ENCODE measurements around the gene DDX6.
A peak's percentile ranks its signal among the peaks of the same experiment; 100 is the strongest.

The DDX6 gene

DNA sequence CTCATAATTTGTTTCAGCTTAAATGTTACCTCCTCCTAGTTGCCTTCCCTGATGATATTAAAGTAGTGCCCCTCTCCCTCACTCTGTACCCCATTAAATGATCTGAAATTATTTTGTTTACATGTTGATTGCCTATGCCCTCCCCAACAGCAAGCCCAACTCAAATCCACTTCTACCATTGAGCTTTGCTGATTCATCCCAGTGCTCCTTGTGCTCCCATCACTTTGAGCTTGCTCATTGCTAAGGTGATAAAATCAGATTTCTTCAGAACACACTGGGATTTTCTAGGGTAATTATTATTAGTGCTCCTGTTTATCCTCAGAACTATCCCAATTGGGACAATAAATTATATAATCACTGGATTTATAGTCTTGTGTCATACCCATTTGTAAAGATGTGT is 8.4 kb upstream of the DDX6 start:
- no peak overlapping the region for H3K4me2 ChIP-seq (ENCODE audit: low read length)
- no peak for TF ChIP-seq EZH2phosphoT487 (IDR thresholded peaks at IDR 0.05; ENCODE audit: borderline replicate concordance, low read length)
- TF ChIP-seq, protein P1, sequence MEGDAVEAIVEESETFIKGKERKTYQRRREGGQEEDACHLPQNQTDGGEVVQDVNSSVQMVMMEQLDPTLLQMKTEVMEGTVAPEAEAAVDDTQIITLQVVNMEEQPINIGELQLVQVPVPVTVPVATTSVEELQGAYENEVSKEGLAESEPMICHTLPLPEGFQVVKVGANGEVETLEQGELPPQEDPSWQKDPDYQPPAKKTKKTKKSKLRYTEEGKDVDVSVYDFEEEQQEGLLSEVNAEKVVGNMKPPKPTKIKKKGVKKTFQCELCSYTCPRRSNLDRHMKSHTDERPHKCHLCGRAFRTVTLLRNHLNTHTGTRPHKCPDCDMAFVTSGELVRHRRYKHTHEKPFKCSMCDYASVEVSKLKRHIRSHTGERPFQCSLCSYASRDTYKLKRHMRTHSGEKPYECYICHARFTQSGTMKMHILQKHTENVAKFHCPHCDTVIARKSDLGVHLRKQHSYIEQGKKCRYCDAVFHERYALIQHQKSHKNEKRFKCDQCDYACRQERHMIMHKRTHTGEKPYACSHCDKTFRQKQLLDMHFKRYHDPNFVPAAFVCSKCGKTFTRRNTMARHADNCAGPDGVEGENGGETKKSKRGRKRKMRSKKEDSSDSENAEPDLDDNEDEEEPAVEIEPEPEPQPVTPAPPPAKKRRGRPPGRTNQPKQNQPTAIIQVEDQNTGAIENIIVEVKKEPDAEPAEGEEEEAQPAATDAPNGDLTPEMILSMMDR (IDR thresholded peaks at IDR 0.05; ENCODE audit: low read depth, low read length, poor library complexity, severe bottlenecking): no peak
- no peaks in the 10 kb centered on the region for H4K20me1 ChIP-seq (ENCODE audit: control insufficient read depth, insufficient read depth, low read depth, low read length)
- H3K27ac ChIP-seq (ENCODE audit: low read depth, low read length): no peak overlapping the region
- no peaks in the 10 kb centered on the region for H3K79me2 ChIP-seq (ENCODE audit: control insufficient read depth, low read length)
- no peaks in the 10 kb centered on the region; the same call in 1 of the 2 replicates for H3F3A ChIP-seq (ENCODE audit: control insufficient read depth, insufficient read depth)
- H3K9me3 ChIP-seq (ENCODE audit: control insufficient read depth, insufficient read depth, low read length): no peaks in the 10 kb centered on the region
- no peaks in the 10 kb centered on the region for H3K9me2 ChIP-seq (replicated peaks; ENCODE audit: control insufficient read depth, low read length)
- H3K4me1 ChIP-seq (ENCODE audit: control insufficient read depth, low read length): peaks cover 12% of the 10 kb centered on the region
- H3K27me3 ChIP-seq (ENCODE audit: control insufficient read depth, low read length): no peaks in the 10 kb centered on the region
- no peaks in the 10 kb centered on the region for H3K36me3 ChIP-seq (ENCODE audit: control insufficient read depth, low read length)
- no peak overlapping the region for H3K4me3 ChIP-seq (ENCODE audit: low read length)

DNA sequence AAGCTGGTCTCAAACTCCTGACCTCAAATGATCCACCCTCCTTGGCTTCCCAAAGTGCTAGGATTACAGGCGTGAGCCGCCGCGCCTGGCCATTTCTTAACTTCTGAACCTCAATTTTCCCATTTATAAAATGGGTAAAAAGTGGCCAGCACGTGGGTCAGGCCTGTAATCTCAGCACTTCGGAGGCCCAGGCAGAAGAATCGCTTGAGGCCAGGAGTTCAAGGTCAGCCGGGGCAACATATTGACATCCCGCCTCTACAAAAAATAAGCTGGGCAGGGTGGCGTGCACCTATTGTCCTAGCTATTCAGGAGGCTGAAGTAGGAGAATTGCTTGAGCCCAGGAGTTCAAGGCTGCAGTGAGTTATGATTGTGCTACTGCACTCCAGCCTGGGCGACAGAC is 6.5 kb upstream of the DDX6 start:
- Histone ChIP-seq H3K79me2 (ENCODE audit: control insufficient read depth, low read length) (peaks cover 4% of the 10 kb centered on the region; the same call in 1 of the 2 replicates), H4K20me1 (ENCODE audit: control insufficient read depth, insufficient read depth, low read depth, low read length) (no peaks in the 10 kb centered on the region), H3K27ac (ENCODE audit: low read depth, low read length) (no peak overlapping the region), H3K4me2 (ENCODE audit: low read length) (no peak overlapping the region), H3K36me3 (ENCODE audit: control insufficient read depth, low read length) (no peaks in the 10 kb centered on the region; the same call in 1 of the 2 replicates), H3K9me3 (ENCODE audit: control insufficient read depth, insufficient read depth, low read length) (no peaks in the 10 kb centered on the region), H3K4me1 (ENCODE audit: control insufficient read depth, low read length) (peaks cover 16% of the 10 kb centered on the region), H3K9me2 (replicated peaks; ENCODE audit: control insufficient read depth, low read length) (no peaks in the 10 kb centered on the region), H3K4me3 (ENCODE audit: low read length) (no peak overlapping the region), H3F3A (ENCODE audit: control insufficient read depth, insufficient read depth) (peaks cover 9% of the 10 kb centered on the region), H3K27me3 (ENCODE audit: control insufficient read depth, low read length) (no peaks in the 10 kb centered on the region)
- TF ChIP-seq, protein P1 (IDR thresholded peaks at IDR 0.05; ENCODE audit: low read depth, low read length, poor library complexity, severe bottlenecking): no peak
- no peak for TF ChIP-seq EZH2phosphoT487 (IDR thresholded peaks at IDR 0.05; ENCODE audit: borderline replicate concordance, low read length)

DNA sequence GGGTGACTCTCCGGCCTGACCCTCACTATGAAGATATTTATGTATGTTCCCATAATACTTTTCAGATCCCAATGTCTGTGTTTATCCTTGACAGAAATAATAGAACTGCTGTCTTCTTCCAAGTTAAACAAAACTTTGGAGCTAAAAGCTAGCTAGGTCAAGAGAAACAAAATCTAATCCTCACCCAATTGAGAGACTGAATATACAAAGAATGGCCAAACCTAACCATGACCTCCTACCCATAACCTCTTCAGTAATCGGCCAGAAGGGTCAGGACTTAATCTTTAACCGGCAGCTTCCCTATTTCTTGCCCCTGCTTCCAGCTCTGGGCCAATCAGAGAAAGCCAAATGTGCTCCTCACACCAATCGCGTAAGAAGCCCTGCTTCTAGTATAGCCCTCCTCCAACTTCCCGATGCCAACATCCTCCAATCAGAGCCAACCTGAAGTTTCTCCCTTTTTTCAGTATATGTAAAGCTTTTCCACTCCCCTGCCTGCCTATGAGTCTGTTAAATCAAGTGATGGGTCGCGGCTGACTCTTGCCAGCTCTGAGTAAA is 1.7 kb upstream of the DDX6 start:
- H3K27me3 ChIP-seq (ENCODE audit: control insufficient read depth, low read length): no peaks in the 10 kb centered on the region
- peaks cover 14% of the 10 kb centered on the region for H3F3A ChIP-seq (ENCODE audit: control insufficient read depth, insufficient read depth)
- H4K20me1 ChIP-seq (ENCODE audit: control insufficient read depth, insufficient read depth, low read depth, low read length): peaks cover 15% of the 10 kb centered on the region
- H3K4me1 ChIP-seq (ENCODE audit: control insufficient read depth, low read length): peaks cover 32% of the 10 kb centered on the region
- H3K4me2 ChIP-seq (ENCODE audit: low read length): peak overlapping the region; percentile 97
- H3K27ac ChIP-seq (ENCODE audit: low read depth, low read length): peak overlapping the region; percentile 87
- peaks cover 36% of the 10 kb centered on the region for H3K79me2 ChIP-seq (ENCODE audit: control insufficient read depth, low read length)
- H3K9me3 ChIP-seq (ENCODE audit: control insufficient read depth, insufficient read depth, low read length): no peaks in the 10 kb centered on the region
- H3K36me3 ChIP-seq (ENCODE audit: control insufficient read depth, low read length): peaks cover 29% of the 10 kb centered on the region
- H3K9me2 ChIP-seq (replicated peaks; ENCODE audit: control insufficient read depth, low read length): no peaks in the 10 kb centered on the region
- TF ChIP-seq EZH2phosphoT487 (IDR thresholded peaks at IDR 0.05; ENCODE audit: borderline replicate concordance, low read length): no peak
- TF ChIP-seq, protein P1 (IDR thresholded peaks at IDR 0.05; ENCODE audit: low read depth, low read length, poor library complexity, severe bottlenecking): no peak
- H3K4me3 ChIP-seq (ENCODE audit: low read length): peak overlapping the region; percentile 85
